Activated CD4-positive, alpha-beta T cell treated with anti-CD3 and anti-CD28 coated beads for 24 hours (primary cell): ENCODE data around the gene SLC7A6.

Experiments used
- DNase-seq, 2 donors: peaks; one replicate each; pipeline ENCODE4 v3.0.0-alpha.2; 2020; ENCODE audit warnings: low read depth in 2 of 2

SLC7A6 gene

GRCh38 chr16:68235108-68235886 lies 29.0 kb upstream of the SLC7A6 start:
- DNase-seq, result no peak

DNA sequence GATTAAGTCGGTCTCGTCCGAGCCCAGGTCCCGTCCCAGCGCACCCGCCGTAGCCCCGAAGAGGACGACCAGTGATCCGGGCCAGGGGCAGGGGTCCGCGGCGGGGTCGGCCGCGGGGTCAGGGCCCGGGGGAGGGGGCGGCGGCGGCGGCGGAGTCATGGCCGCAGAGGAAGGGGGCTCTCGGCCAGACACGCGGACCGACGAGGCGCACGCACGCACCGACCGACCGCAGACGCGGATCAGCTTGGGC lies 28.5 kb upstream of the SLC7A6 start, which contains the start of gene ESRP2:
Gene ESRP2 (minus strand): TSS at position 241 of the 250 bp plus-strand sequence. CDS start 82 bp downstream, at position 159.
- DNase-seq, result no peak

DNA sequence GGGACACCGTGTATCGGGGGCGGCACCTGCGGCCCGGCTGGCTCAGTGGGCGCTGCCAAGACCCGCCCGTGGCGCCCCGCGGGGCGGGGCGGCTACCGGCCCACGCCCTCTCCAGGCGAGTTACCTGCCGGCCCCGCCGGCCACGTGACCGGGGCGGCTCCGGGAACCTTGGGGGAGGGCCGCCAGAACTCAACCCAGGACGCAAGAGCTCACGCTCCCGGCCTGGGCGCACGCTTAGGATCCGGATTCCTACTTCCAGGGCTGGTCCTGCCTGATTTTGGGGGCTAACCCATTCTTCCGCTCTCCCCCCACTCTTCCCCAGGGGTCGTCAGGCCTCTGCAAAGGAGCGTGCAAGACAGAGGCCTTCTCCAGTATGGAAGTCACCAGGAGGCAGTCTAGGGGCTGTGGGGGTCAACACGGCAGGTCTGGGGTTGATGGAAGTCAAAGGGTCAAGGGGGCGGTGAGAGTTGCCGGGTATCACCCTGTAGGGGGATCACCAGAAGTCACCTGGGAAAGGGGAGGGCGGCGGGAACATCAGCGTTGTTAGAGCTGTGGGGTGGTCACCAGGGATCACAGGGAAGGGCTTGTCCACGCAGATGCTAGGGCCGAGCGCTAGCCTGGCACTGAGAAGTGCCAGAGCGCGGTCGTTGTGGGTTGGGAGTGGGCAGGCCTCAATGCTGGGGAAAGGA lies 28.0 kb upstream of the SLC7A6 start:
- no peak for DNase-seq

- no peak for DNase-seq
These were observed 27.5 kb upstream of the SLC7A6 start for GRCh38 chr16:68236826-68237242.

GRCh38 chr16:68237243-68238028 lies 26.9 kb upstream of the SLC7A6 start:
- DNase-seq, result peak; percentile 87 to 88

DNA sequence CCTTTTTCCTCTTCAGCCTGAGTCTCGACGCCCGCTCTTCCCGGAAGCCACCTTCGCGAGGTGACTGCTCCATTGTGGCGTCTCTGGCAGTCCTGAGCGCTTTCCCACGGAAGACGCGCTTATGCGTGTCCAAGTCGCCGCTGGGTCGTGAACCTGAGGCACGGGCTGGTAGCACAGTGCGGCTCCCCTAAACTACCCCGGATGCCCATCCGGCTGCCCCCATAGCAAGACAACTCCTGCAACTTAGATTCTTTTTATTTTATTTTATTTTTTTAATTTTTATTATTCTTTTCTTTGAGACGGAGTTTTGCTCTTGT lies 26.3 kb upstream of the SLC7A6 start:
- no peak for DNase-seq

- DNase-seq, result no peak
These were observed 22.2 kb upstream of the SLC7A6 start for GRCh38 chr16:68242085-68242484.

- no peak for DNase-seq
These were observed 21.1 kb upstream of the SLC7A6 start for GRCh38 chr16:68242926-68243858.

GRCh38 chr16:68244481-68244902 lies 19.8 kb upstream of the SLC7A6 start:
- DNase-seq, result no peak

DNA sequence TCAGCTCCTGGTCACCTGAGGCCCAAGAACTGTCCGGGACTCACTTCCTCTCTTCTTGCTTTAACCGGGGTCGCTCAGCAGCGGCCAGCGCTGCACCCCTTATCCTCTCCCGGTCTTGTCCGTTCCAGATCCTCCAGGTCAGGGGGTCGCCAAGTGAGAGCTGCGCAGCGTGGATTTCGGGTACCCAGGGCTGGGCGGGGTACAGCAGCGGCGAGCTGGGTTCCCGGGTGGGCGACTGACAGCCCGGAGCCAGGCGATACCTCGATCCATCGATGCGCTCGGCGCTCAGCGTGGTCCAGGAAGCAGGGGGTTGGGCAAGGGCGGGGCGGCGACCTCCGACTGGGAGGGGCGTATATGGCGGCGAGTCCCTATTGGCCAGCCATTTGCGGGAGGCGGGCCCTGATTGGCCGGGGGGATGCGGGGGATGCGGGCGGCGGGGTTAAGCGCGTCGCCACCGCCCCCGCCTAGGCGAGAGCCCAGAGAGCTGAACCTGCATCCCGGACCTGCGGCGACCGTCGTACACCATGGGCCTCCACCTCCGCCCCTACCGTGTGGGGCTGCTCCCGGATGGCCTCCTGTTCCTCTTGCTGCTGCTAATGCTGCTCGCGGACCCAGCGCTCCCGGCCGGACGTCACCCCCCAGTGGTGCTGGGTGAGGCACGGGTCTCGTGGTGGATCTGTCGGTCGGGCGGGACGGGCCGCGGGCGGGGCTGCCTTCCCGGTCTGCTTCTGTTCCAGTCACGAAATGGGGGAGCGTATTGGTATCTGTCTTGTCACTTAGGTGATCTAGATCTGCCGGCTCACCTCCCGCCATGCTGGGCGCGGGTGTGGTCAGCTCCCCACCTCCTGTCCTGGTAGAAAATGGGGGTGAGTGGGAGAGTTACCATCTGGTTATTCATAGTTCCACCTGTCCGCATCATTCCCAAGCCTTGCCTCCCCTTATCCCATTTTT lies 19.1 kb upstream of the SLC7A6 start, which contains the start of gene PLA2G15:
Gene PLA2G15 (plus strand): TSS at position 471 of the 951 bp plus-strand sequence. CDS start 54 bp downstream, at position 525.
- DNase-seq, result peak; percentile 96

GRCh38 chr16:68246121-68246520 lies 18.2 kb upstream of the SLC7A6 start:
- no peak for DNase-seq

DNA sequence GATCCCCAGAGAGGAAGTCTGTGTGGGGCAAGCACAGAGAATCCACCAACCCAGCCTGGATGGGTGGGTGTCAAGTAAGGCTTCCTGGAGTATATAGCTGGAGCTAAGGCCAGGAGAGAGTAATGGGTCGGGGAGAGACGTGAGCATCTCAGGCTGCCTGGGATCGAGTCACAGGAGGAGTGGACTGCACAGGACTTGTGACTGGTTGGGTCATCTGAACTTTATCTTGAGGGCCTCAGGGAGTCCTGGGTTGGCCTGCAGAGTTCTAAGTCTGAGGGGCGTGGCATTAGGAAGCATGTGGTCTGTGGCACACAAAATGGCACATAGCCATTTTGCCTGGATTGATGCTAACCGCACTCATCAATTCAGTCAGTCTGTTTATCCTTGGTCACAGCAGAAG lies 17.7 kb upstream of the SLC7A6 start:
- DNase-seq, result no peak

GRCh38 chr16:68247400-68247799 lies 16.9 kb upstream of the SLC7A6 start:
- no peak for DNase-seq

GRCh38 chr16:68247932-68248331 lies 16.4 kb upstream of the SLC7A6 start:
- no peak for DNase-seq

DNA sequence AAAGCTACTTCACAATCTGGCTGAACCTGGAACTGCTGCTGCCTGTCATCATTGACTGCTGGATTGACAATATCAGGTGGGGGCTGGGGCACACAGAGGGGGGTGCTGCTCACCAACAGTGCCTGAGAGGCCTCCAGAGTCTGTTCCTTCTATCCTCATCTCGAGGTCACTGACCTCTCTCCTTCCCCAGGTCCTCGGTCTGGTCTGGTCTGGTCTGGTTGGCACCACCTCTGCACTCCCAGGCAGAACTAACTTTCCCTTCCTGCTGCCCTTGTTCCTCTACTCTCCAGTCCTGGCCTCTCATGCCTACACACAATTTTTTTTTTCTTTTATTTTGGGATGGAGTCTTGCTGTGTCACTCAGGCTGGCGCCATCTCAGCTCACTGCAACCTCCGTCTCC lies 15.0 kb upstream of the SLC7A6 start:
- DNase-seq, result no peak

- no peak for DNase-seq
These were observed 13.4 kb upstream of the SLC7A6 start for GRCh38 chr16:68250951-68251350.

DNA sequence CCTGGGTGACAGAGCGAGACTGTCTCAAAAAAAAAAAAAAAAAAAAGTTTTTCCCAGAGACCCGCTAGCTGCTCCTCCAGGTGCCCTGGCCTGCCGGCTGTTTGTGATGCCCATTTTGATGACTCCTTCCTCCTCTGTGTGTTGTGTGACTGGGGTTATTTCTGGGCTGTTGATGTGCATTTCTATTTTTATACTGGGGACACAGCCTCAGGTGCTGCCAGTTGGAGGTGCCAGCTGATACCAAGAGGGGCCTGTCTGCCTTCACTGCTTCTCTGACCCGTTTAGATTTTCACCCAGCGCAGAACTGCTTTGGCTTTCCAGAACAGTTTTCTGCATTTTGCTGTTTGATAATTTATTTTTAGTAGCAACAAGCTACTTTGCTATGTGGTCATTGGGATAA lies 12.5 kb upstream of the SLC7A6 start:
- DNase-seq, result no peak

DNA sequence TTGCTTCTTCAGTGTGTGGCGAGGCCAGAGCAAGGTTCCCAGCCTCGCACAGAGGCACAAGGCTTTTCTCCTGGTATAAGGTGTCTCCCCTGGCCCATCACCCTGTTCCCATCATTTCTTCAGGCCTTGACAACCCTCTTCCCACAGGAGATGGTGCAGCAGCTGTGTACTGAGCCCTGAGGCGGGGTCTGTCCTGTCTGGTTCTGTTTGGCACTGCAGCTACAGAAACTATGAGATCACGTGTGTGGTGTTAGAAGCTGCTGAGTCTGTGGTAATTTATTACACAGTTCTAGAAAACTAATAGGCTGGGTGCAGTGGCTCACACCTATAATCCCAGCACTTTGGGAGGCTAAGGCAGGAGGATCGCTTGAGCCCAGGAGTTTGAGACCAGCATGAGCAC lies 11.9 kb upstream of the SLC7A6 start:
- DNase-seq, result no peak

GRCh38 chr16:68253721-68254120 lies 10.6 kb upstream of the SLC7A6 start:
- DNase-seq, result no peak

GRCh38 chr16:68255712-68256111 lies 8.6 kb upstream of the SLC7A6 start:
- no peak for DNase-seq
